NCI-H1436 (cell line): ENCODE measurements around the gene GLS.
"Not testable (repeated sequence)": the region's sequence is repeated elsewhere in the genome, so short reads cannot be mapped to it uniquely, and the experiment has no call there.

Source experiments
- DNase-seq: peaks from one replicate; lab custom pipeline; 2025; lab: John Stamatoyannopoulos, UW

Gene GLS

GRCh38 chr2:190995315-190995714, 114.7 kb downstream of the GLS start:
- not testable (repeated sequence) for DNase-seq

GRCh38 chr2:190996338-190996946, 115.8 kb downstream of the GLS start:
- no peak for DNase-seq

- no peak for DNase-seq
Measured at GRCh38 chr2:190996947-190997346, 116.3 kb downstream of the GLS start.

- DNase-seq, result no peak
Measured at GRCh38 chr2:190997526-190998113, 117.0 kb downstream of the GLS start.

- no peak for DNase-seq
Measured at GRCh38 chr2:190999058-190999457, 118.4 kb downstream of the GLS start.

- no peak for DNase-seq
Measured at GRCh38 chr2:190999949-191000665, 119.5 kb downstream of the GLS start.

GRCh38 chr2:191001032-191001431, 120.4 kb downstream of the GLS start:
- DNase-seq, result no peak

GRCh38 chr2:191001624-191002023, 121.0 kb downstream of the GLS start:
- DNase-seq, result no peak

- no peak for DNase-seq
Measured at GRCh38 chr2:191003405-191004309, 123.0 kb downstream of the GLS start.

- no peak for DNase-seq
Measured at GRCh38 chr2:191006297-191006696, 125.7 kb downstream of the GLS start.

- DNase-seq, result no peak
Measured at GRCh38 chr2:191006997-191007783, 126.6 kb downstream of the GLS start.

- no peak for DNase-seq
Measured at GRCh38 chr2:191008286-191008685, 127.7 kb downstream of the GLS start.

GRCh38 chr2:191009541-191010374, 129.1 kb downstream of the GLS start:
- no peak for DNase-seq

- DNase-seq, result no peak
Measured at GRCh38 chr2:191010887-191011885, 130.6 kb downstream of the GLS start.

GRCh38 chr2:191012346-191012745, 131.7 kb downstream of the GLS start:
- DNase-seq, result no peak

GRCh38 chr2:191012845-191013681, 132.4 kb downstream of the GLS start:
- DNase-seq, result no peak

GRCh38 chr2:191013682-191013931, 133.0 kb downstream of the GLS start:
- no peak for DNase-seq

- peak; percentile 84 for DNase-seq
Measured at GRCh38 chr2:191013932-191014652, 133.5 kb downstream of the GLS start, which contains the start of gene STAT1. TSS of gene STAT1 (minus strand) at chr2:191014171. CDS start at chr2:191010003, 4,168 bp downstream.
